T1000 (cell line): ENCODE measurements around the gene SAP30BP.
A peak's percentile ranks its signal among the peaks of the same experiment; 100 is the strongest.
"Not testable (repeated sequence)": the region's sequence is repeated elsewhere in the genome, so short reads cannot be mapped to it uniquely, and the experiment has no call there.

Source experiments
- DNase-seq: peaks from one replicate; lab custom pipeline; 2025; ENCODE audit warnings: mixed read lengths; lab: John Stamatoyannopoulos, UW

The SAP30BP gene

DNA sequence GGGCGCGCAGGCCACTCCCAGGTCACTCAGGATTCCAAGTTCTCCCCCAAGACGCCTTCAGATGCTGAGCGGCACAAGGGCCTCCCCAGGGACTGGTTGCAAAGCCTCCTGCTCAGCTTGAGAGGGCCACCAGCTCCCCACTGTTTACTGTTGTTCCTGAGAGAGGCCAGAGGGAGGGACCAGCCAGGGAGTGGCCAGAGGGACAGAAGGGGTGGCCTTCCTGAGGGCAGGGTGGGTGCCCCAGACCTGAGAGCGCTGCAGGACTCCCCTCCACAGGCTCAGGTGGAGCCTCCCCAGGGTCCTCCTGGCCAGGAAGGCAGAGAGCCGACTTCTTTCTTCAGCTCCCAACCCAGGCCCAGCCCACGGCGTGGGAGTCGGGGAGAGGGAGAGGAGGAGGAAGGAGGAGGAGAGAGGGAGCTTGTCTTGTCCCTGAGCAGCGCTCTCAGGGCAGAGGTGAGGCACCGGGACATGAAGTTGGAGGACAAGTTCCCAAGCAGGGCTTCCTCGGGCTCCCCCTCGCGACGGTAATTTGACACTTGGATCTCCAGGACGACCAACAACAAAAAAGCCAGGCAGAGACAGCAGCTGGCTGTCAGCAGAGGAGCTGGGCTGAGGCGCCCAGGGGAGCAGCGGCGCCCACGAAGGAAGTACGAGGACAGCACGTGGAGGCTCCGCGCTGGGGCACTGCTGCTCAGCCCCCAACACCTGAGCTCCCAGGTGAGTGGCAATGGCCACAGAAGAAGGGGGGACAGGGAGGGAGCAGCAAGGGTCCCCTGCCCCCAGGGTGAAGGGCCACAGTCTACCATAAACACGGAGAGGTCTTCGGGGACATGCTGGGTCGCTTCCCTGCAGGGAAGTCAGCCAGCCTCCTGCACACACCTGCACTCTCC, 33.4 kb upstream of the SAP30BP start:
- DNase-seq, result peak; percentile 79

DNA sequence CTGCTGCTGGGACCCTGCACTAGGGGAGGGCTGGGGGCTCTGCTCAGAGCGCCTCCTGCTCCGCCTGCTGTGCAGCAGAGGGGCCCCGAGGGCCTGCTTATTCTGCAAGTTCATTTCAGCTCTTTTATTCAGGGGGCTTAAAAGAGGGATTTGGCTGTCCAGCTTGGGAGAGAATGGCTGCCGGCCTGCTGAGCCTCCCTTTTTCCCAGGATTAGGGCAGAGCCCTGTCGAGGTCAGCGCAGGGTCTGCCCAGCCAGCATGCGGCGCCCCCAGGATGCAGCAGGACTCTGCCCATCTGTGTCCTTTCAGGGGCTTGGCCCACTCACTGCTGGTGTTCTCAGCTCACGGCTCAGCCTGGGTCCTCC, 32.8 kb upstream of the SAP30BP start:
- no peak for DNase-seq

DNA sequence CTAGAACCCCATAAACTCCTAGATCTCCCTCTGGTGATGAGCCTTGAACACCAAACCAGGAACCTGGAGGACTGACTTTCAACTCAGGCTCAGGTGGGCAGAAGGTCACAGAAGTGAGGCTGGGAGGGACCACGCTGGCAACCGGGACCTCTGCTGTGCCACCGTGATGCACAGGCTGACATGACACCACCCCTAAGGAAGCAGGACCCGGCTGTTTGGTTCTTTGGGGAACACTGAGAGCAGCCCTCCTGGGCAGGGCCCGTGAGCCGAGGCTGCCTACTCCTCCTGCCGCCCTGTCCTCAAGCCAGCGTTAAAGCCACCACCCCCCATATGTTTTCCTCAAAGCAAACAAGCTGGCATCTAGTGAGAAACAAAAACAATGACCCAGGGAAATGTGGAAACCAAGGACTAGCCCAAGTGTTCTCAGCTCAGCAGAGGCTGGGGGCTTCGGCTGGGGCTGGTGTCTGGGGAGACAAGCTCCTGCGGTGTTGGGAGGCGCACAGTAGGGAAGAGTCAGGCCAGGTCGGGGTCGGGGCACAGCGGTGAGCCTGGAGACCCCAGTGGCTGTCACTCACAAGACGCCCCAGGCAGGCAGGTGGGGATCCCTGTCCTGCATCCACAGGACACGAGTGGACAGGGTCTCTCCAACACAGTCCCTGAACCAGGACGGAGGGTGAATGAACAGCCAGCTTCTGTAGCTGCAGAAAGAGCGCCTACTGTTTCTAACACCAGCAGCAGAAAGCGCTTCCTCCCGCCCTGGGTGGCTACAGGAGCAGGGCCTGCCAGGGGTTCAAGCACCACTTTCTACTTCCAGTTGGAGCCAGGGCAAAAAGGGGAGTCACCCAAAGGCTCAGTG, 32.2 kb upstream of the SAP30BP start:
- DNase-seq, result no peak

DNA sequence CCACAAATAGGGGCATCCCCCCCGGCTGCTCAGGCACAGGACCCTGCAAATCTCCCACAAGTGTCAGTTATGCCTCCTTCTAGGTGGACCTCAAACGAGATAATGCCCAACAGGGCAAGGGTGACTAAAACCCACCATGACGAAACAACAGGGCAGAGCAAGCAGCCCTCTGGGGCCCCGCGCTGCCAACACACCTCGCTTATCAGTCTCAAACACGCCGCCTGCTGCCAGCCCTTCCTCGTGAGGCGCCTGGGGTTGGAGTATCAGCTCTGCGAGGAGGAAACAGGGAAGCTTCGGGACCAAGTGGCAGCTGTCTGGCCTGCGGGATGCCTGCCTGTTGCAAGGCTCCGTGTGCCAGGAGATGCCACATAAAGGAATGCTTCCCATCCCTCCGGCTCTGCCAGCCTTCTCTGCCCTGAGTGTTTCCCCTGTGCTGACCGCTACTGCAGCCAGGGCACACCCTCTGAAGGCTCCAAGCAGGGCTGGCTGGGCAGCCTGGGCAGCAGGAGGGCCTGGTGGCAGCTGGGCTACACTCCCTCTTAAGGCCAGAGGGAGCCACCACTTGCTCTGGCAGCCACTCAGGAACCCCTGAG, 31.4 kb upstream of the SAP30BP start:
- no peak for DNase-seq

DNA sequence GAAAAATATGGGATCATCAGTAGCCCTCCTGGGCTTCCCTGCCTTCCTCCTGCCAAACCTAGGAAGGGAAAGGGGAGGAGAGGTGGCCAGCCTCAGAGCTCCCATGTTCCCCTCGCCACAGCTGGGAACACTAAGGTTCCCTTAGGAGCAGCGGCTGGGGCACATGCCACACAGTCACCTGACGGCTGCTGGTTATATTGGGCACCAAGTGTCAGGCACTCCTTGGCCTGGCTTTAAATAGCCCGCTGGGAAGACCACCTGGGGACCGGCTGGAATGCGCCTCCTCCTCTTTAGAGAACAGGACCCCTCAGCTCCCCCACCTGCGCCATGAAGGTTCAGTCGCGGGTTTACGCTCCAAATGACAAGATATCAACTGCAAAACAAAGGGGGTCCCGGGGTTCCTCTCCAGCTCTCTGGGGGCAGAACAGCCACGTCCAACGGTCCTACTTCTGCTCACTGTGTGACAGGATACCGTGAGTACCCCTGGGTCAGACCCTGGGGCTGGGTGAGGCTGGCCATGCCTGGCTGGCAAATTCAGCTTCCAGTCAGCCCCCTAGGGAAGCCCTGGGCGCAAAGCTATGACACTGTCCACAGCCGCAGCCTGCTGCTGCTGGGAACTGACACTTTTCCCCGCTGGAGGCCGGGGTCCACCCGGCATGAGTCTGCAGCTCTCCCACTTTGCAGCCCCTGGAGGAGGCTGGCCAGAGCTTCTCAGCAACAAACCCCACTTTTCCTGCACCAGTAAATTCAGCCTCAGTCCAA, 30.6 kb upstream of the SAP30BP start:
- no peak for DNase-seq

DNA sequence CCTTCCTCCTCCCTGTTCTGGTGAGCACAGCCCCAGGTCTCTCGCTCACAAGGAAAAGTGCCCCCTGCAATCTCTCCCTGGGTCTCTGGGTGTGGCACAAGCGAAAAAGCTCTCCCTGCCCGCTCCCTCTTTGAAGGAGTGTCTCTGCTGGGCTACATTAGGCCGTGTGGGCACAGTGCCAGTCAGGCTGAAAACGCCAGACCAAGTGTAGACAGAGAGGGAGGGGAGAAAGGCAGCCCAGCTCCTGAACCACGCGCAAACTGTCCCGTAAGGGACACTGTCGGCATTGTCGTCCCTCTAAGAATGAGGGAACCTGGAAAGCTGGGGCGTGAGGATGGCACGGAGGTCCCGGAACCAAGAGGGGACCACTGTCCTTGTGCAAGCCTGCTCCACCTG, 30.0 kb upstream of the SAP30BP start:
- no peak for DNase-seq

DNA sequence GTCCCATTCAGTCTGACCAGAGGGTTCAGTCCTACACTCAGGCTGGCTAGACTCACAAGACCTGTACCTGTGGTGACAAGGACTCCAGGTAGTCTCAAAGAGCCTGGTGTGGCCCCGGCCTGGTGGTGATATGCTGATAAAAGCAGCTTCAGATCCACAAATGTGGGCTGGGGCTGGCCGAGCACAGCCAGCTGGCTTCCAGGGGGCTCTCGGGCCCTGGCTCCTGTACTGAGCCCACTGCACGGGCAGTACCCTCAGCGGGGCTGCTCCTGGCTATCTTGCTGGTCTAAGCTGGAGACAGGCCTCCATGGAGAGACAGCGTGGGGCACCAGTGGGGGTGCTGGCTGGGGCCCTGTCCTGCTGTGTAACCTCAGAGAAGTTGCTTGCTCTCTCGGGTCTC, 29.6 kb upstream of the SAP30BP start:
- DNase-seq, result no peak

DNA sequence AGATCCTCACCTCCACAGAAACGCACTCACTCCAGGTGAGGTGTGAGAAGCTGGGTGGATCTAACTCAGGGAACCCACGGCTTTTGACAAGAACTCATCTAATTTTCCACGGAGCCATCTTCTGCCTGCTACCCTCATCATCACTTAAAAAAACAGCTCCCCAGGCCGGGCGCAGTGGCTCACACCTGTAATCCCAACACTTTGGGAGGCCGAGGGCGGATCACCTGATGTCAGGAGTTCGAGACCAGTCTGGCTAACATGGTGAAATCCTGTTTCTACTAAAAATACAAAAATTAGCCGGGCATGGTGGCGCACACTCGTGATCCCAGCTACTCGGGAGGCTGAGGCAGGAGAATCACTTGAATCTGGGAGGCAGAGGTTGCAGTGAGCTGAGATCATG, 29.1 kb upstream of the SAP30BP start:
- not testable (repeated sequence) for DNase-seq

DNA sequence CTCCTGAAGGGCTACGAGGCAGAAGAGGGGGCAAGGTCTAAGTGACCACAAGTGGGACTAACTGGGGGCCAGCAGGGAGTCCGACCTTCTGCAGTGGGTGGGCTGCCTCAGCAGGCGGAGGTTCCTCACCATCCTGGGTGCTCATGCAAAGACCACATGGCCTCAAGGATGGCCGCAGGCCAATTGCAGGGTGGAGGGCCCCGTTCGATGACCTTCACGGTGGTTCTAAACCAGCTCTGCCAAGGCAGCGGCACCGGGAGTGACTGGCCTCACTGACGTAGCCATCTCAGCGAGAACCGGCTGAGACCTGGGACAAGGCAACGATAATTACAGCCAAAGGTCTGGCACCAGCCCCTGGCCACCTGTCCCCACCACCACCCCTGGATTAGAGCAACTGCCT, 28.2 kb upstream of the SAP30BP start:
- DNase-seq, result no peak

DNA sequence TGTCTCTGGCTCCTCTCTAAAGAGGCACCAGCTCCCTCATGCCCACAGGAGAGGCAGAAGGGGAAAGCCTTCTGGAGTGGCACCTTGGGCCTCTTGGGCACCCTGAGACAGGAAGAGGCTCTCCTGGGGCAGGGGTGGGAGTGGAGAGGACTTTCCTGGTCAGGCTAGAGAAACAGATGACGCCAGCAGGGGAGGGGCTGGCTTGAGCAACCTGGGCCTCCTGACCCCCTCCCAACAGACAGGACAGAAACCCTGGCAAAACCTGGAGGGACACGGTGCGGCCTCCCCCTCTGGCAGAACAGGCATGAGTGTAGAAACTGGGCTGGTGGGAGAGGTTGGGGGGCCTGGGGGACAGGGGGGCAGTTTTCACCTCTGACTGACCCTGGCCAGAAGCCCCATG, 27.8 kb upstream of the SAP30BP start:
- DNase-seq, result no peak

DNA sequence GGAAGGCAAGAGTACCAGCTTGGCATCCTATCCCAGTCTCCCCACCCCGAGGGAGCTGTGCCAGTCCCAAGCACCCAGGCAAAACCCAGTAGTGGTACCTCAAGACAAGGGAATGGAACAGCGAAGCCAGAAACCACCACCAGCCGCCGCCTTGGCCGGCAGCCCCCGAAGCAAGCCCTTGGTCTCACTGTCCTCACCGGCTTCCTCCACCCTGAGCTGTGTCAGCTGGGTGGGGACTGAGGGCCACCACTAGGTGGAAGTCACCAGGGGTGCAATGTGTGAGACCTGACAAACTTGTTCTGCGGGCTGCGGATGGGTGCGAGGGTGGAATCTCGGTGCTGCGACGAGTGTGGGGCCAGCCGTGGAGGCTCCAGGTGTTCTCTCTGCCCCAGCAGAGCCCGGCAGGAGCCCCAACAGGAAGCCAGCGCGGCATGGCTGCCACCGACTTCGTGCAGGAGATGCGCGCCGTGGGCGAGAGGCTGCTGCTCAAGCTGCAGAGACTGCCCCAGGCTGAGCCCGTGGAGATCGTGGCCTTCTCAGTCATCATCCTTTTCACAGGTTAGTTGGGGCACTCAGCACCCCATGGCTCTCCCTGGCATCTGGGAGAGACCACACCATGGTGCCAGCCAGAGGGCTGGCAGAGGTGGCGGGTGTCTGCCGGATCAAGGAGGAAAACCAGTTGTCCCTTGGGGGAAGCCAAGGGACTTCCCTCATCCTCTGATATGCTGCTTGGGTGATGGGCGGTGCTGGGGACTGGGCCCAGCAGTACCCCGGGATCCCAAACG, 27.2 kb upstream of the SAP30BP start:
- no peak for DNase-seq

DNA sequence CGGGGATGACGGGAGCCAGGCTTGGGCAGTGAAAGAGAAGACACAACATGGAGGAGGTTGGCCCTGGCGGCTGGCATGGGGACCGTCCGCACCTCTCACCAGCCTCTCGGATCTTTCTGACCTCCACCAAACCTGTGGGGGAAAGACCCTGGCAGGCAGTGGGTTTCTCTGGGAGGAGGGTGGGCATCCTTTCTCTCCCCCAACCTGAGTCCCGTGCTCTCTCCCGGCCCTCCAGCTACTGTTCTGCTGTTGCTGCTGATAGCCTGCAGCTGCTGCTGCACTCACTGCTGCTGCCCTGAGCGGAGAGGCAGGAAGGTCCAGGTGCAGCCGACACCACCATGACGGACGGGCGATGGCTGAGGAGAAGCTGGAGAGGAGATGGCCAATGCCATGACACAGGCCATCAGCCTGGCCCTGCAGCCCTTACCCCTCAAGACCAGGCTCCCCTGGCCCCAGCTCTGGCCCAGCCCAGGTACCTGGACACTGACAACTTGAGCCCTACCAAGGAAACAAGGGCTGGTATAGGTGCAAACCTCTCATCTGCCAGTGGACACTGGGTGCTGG, 26.5 kb upstream of the SAP30BP start:
- DNase-seq, result no peak

DNA sequence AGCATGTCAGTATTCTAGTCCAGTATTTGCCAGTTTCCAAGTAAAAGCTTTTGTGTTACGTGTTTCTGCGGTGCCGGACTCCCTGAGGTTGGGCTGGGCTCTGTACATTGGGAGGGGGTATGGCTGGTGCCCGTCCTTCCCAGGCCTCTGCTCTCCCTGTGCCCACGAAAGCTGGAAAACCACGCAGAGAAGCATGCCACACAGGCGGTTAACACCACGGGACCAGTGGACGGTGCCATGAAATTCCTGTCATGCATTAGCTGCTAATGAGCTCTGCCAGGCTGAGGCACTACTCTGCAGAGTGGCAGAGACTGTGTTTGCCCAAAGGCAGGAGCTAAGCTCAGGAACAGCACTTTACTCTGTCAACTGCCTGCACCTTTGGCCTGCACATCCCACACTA, 25.8 kb upstream of the SAP30BP start:
- no peak for DNase-seq

DNA sequence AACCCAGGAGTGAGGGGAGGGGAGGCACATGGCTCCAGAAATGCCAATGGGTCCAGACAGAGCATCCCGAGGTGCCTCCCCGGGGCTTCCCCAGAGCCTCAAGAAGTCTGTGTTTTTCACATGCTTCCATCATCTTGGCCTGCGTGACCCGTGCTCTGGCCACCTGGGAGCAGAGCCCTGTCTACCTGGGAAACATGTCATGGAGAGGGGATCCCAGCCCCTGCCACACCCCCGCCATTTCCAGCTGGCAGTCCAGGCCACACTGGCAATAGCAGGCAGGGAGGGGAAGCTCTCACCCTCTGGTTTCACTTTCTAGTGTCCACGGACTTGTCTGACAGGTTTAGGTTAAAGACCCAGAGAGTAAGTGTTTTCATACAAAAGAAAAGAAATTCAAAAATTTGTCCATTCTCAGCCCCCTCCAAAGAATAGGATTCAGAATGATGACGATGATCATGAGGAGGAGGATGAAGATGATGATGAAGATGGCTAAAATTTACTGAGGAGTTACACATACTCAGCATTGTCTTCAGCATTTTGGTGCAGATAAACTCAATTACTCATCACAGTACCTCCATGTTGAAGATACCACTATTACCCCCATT, 24.9 kb upstream of the SAP30BP start:
- DNase-seq, result no peak

DNA sequence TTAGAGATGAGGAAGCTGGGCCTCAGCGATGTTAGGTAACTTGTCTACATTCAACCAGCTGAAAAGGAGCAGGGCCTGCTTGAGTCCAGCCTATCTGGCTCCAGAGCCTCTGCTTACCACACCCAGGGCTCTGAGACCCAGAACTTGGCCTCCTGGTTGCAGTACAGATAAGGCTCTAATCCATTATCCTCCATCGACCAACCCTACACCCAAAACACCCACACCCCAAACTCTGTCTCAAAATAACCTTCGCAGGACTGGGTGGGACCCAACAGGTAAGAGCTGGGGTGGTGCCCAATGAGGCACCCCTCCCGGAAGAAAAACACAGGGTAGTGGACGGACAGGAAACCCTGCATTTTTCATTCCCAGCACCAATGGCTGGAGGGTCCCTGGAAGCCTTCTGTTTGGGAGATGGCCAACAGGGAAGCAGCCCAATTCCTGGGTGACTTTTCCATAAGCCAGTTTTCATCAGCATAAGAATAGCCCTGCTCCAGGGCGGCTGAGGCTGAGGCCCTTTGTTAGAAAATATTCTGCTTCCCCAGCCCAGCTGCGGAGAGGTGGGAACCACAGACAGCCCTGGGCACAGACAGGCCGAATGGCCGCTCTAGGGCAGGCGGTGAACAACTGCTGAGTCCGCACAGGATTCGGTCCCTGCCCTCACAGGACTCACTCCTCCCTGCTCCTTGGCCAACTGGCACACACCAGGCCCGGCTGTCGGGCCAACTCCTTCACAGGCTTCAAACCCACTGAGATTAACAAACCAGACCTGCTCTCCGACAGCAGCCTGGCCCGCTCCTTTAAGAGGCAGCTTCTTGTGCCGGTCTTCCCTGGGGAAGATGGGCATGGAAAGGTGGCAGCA, 24.1 kb upstream of the SAP30BP start:
- no peak for DNase-seq

DNA sequence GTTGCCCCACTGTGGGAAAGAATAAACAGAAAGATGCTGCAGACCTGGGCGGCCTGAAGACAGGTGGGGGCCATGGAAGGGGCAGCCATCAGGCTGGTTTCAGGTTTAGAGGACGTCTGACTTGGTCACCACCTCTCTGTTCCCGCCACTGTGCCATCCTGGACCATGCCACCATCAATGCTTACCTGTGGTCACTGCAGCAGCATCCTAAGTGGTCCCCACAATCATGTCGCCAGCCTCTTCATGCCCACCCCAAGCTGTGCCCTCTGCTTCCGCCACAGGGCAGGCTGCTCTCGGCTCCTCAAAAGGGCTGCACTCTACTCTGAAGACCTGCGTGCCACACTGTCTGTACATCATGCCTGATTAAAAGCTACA, 23.5 kb upstream of the SAP30BP start:
- DNase-seq, result no peak

DNA sequence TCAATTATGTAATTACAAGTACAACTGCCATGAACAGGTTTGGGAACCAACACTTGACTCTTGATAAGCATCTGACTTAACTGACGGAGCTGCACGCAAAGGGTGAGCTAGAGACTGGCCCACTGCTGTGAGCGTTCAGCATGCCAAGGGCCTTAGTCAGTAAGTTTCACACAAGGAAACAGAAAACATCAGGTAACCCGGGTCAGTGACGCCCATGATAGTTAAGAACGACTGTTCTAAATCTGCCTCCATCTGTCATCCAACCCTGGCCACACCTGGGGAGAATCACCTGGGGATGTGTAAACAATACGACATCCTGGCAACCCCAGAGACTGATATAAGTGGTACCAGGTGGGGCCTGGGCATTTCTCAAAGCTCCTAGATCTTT, 21.6 kb upstream of the SAP30BP start:
- no peak for DNase-seq

DNA sequence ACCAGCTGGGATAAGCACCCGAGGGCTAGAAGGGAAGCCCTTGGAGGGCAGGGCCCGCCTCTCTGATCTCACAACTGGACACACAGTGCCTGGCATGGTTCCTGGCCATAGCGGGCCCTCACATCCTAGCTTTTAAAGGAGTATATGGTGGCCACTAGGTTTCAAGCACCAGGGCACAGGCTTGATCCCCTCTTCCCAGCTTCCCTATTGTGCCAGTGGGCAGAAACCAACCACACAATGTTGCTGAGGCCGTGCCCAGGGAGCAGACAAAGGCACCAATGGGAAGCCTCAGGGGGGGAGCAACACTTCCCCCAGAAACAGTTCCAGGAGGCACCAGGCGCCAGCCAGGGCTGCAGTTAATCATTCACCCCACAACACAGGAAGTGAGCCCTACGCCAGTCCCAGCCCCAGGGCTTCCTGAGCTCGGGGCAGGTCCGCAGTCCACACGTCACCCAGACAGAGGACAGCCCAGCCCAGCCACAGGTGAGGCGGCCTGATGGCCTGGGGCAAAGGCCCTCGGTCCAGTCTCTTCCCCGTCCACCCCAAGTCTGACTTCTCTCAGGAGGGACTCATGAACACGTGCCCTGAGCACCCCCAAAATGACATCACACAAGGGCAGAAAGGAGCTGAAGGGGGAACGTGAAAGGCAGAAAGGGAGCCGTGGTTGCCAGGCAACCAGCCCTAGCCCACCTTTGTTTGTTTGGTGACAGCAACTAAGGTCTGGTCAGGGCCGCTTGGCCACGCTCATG, 21.1 kb upstream of the SAP30BP start:
- no peak for DNase-seq

DNA sequence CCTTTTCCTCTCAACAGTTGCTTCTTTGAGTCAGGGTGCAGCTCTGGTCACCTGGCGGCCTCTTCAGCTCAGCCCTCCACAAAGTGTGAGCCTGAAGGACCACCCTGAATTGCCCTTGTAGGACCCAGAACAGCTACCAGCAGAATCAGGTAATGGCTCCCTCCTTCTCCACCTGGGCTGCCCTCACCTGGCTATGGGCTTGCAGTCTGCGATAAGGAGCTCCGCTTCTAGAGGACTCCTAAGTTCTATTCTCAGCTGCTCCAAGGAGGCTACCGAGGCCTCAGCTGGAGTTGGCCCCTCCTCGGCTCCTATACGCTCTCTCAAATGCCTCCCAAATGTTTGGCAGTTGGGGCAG, 20.5 kb upstream of the SAP30BP start:
- no peak for DNase-seq
